Thoracic aorta (tissue), 2 donors: ENCODE results near the gene PIM1. TPM values are rescaled to one million over a fixed set of nuclear protein-coding genes. Genes with fewer than 3 reads are reported as not detected.

ENCODE experiments used
- ATAC-seq: fragments of 150-250 bp; one replicate; pipeline ENCODE4 v1.8.0; 2017; ENCODE audit warnings: low read depth; ENCODE audit not compliant: insufficient number of reproducible peaks, low FRiP score
- DNase-seq: peaks from one replicate; pipeline ENCODE4 v3.0.0-alpha.2; 2020; ENCODE audit warnings: low spot score
- H3K27ac ChIP-seq, 2 donors: fragments of 200-600 bp; sonication (generic); 1 replicate in 1 of 2; 2 replicates in 1 of 2; pipeline ENCODE4 v1.5.1; 2016; ENCODE audit warnings: mild to moderate bottlenecking in 2 of 2, moderate library complexity in 2 of 2
- H3K27me3 ChIP-seq: fragments of 200-600 bp; sonication (generic); replicated peaks from 2 replicates; pipeline ENCODE4 v1.6.0; 2016; ENCODE audit warnings: mild to moderate bottlenecking; ENCODE audit not compliant: insufficient read depth
- H3K36me3 ChIP-seq: fragments of 200-600 bp; sonication (generic); one replicate; pipeline ENCODE4 v1.5.1; 2016
- H3K4me1 ChIP-seq, 2 donors: fragments of 200-600 bp; sonication (generic); 1 replicate in 1 of 2; 2 replicates in 1 of 2; pipeline versions ENCODE4 v1.5.1 to v1.6.0; 2016; ENCODE audit warnings: low read depth in 2 of 2, mild to moderate bottlenecking in 1 of 2; ENCODE audit not compliant: control insufficient read depth in 1 of 2
- H3K4me3 ChIP-seq: fragments of 200-600 bp; sonication (generic); 2 replicates; pipeline ENCODE4 v1.5.1; 2016; ENCODE audit warnings: mild to moderate bottlenecking
- H3K9me3 ChIP-seq: fragments of 200-600 bp; sonication (generic); 2 replicates; pipeline ENCODE4 v1.5.1; 2016
- CTCF ChIP-seq: fragments of 200-600 bp; sonication (generic); IDR thresholded peaks from one replicate; pipeline ENCODE4 v1.5.1; 2019; ENCODE audit warnings: antibody characterized with exemption
- total RNA-seq, 2 donors: library from RNA; depleted of rRNA; stranded (reverse); fragments of >200 nt; gene quantifications; one replicate each; pipeline versions ENCODE4 v1.1.0 to v1.2.3, GENCODE V29; 2016

Gene PIM1
- total RNA-seq, 2 donors from 2014 or later: 28.8 to 53.6 TPM

GRCh38 chr6:37173493-37174195, 3.7 kb downstream of the PIM1 start:
- TF ChIP-seq CTCF: no peak
- H3K27ac ChIP-seq: peak overlapping the region in 1 of 2 donors; percentile 11
- no peak for ATAC-seq
- H3K9me3 ChIP-seq: no peaks in the 10 kb centered on the region
- H3K4me3 ChIP-seq: peak overlapping the region; percentile 99
- peaks cover 28% of the 10 kb centered on the region for H3K36me3 ChIP-seq
- H3K4me1 ChIP-seq: peaks cover 16 to 28% of the 10 kb centered on the region in 2 donors
- DNase-seq: no peak
- H3K27me3 ChIP-seq: no peaks in the 10 kb centered on the region

- Histone ChIP-seq H3K27me3 (no peaks in the 10 kb centered on the region), H3K4me1 (peaks cover 13 to 25% of the 10 kb centered on the region in 2 donors), H3K36me3 (peaks cover 28% of the 10 kb centered on the region), H3K9me3 (no peaks in the 10 kb centered on the region), H3K4me3 (peak overlapping the region; percentile 20), H3K27ac (no peak overlapping the region)
- TF ChIP-seq CTCF: no peak
- no peak for ATAC-seq
- no peak for DNase-seq
Measured at GRCh38 chr6:37174196-37174514, 4.2 kb downstream of the PIM1 start.

- ATAC-seq: no peak
Measured at GRCh38 chr6:37174515-37175331, 4.8 kb downstream of the PIM1 start.

GRCh38 chr6:37175332-37176267, 5.6 kb downstream of the PIM1 start:
- peaks cover 28% of the 10 kb centered on the region for H3K36me3 ChIP-seq
- no peaks in the 10 kb centered on the region for H3K9me3 ChIP-seq
- TF ChIP-seq CTCF: no peak
- no peak overlapping the region for H3K27ac ChIP-seq
- H3K4me3 ChIP-seq: no peak overlapping the region
- no peaks in the 10 kb centered on the region for H3K27me3 ChIP-seq
- DNase-seq (no peak), ATAC-seq (no peak)
- H3K4me1 ChIP-seq: peaks cover 13 to 25% of the 10 kb centered on the region in 2 donors

More at GRCh38 chr6:37174515-37175331, 4.8 kb downstream of the PIM1 start:
- Histone ChIP-seq H3K4me3 (peak overlapping the region; percentile 20), H3K36me3 (peaks cover 28% of the 10 kb centered on the region), H3K4me1 (peaks cover 13 to 25% of the 10 kb centered on the region in 2 donors), H3K27ac (no peak overlapping the region), H3K27me3 (no peaks in the 10 kb centered on the region), H3K9me3 (no peaks in the 10 kb centered on the region)
- DNase-seq: no peak
- no peak for TF ChIP-seq CTCF
